ENCODE data around the gene TBC1D10B.
"Not testable (repeated sequence)": the region's sequence is repeated elsewhere in the genome, so short reads cannot be mapped to it uniquely, and the experiment has no call there.

TBC1D10B gene

DNA sequence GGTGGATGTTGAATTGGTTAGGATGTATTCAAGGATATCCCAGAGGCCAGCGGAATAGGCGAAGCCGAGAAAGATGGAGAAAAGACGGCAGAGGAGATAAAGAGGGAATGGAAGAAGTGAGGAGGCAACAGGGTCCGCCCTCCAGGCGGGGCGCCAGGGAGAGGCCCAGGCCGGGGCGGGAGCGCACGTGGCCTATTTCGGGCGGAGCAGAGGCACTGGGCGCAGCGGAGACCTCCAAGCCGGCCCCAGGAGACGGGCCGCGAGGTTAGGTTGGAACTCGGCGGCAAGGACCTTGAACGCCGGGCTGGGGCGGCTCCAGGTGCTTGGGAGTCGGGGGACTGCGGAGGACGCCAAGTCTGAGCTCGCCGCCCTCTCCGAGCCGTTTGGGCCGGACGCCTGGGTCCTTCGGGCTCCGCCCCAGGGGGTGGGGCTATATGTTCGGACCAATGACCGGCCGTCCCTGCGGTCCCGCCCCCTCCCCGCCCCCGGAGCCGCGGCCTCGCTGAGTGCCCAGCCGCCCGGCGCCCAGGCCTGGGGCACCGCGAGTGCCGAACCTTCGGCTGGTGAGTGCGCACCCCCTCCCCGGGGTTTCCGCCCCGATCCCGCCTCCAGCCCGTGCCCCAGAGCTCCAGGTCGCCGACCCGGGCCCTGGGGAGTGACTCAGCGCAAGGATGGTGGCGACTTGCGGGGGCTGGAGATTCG lies 37.0 kb upstream of the TBC1D10B start, which contains the start of gene ZNF771:
TSS of gene ZNF771 (plus strand) at position 505 of the 702 bp plus-strand sequence. CDS start 448 bp downstream, outside the sequence.
- peaks cover 13% of the 10 kb centered on the region for H3K36me3 Mint-ChIP-seq (ENCODE audit: insufficient read depth)
- ATAC-seq (replicated peaks; ENCODE audit: extremely low read depth, poor library complexity, severe bottlenecking) = peak; percentile 78
- H3K27ac Mint-ChIP-seq (ENCODE audit: low read depth) = peak within 1 kb of the TSS; percentile 41
- H3K4me3 Mint-ChIP-seq = peak within 1 kb of the TSS; percentile 89
- DNase-seq (ENCODE audit: low spot score in 2 of 2) = peak; percentile 68 to 75
- peaks cover 28% of the 10 kb centered on the region for H3K4me1 Mint-ChIP-seq
- H3K27me3 Mint-ChIP-seq = no peaks in the 10 kb centered on the region
- no peaks in the 10 kb centered on the region for H3K9me3 Mint-ChIP-seq

GRCh38 chr16:30406795-30407101 lies 36.5 kb upstream of the TBC1D10B start:
- peak overlapping the region; percentile 89 for H3K4me3 Mint-ChIP-seq
- no peaks in the 10 kb centered on the region for H3K9me3 Mint-ChIP-seq
- H3K27me3 Mint-ChIP-seq = no peaks in the 10 kb centered on the region
- ATAC-seq (replicated peaks; ENCODE audit: extremely low read depth, poor library complexity, severe bottlenecking) (peak; percentile 27), DNase-seq (ENCODE audit: low spot score in 2 of 2) (no peak)
- peaks cover 10% of the 10 kb centered on the region for H3K36me3 Mint-ChIP-seq (ENCODE audit: insufficient read depth)
- peak overlapping the region; percentile 41 for H3K27ac Mint-ChIP-seq (ENCODE audit: low read depth)
- H3K4me1 Mint-ChIP-seq = peaks cover 25% of the 10 kb centered on the region

DNA sequence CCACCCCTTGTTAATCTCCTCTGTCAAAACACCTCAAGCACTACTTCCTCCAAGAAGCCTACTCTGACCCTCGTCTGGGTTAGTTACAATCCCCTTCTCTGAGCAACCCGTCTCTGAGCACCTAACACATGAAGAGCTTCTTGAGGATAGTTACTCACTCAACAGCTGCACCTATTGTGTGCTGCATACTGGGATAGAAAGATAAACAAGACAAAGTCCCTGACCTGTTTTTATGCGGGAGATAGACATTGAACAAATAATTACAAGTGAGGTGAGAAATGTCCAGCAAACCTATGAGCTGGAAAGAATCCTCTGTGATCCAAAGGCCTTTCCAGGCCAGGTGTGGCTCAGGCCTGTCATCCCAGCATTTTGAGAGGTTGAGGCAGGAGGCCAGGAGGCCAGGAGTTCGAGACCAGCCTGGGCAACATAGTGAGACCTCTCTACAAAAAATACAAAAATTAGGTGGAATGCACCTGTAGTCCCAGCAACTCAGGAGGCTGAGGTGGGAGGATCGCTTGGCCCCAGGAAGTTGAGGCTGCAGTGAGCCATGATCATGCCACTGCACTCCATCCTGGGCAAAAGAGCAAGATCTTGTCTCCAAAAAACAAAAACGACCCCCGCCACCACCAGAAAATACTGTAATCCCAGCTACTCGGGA lies 31.6 kb upstream of the TBC1D10B start:
- Mint-ChIP-seq H3K9me3 (no peaks in the 10 kb centered on the region), H3K4me1 (peaks cover 30% of the 10 kb centered on the region), H3K27ac (ENCODE audit: low read depth) (no peak overlapping the region), H3K27me3 (no peaks in the 10 kb centered on the region), H3K4me3 (peak overlapping the region; percentile 80), H3K36me3 (ENCODE audit: insufficient read depth) (peaks cover 7% of the 10 kb centered on the region)
- ATAC-seq (replicated peaks; ENCODE audit: extremely low read depth, poor library complexity, severe bottlenecking) = no peak
- DNase-seq (ENCODE audit: low spot score in 2 of 2) = no peak

DNA sequence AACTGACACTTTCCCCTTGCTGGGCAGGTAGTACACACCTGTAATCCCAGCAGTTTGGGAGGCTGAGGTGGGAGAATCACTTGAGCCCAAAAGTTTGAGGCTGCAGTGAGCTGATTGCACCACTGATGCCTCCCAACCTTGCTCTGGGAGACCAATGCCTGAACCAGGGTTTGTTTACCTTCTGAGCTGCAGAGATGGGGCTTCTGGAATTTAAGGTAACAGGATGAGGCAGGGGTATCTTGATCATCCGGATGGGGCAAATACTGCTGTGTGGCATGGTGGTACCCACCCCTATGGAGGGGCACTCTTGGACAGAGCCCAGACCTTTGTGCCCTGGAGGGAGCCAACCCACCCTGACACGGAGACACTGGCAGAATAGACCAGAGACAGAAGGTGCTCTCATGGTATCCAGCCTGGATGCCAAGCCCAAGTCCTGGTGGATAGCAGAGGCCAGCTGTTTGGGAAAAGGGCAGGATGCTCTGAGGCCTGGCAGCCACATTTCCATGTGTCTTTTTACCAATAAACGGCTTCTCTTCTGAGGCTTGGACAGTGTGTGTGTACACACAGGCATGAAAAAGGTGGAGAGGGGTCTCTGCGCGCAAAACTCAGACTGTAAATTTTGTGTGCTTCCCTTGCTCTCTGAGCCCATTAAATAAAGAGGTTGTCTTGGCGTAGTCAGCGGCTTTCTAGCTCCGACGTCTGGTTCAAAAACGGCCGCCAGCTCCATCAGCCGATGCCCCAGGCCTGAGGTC lies 29.3 kb upstream of the TBC1D10B start:
- no peaks in the 10 kb centered on the region for H3K9me3 Mint-ChIP-seq
- H3K27me3 Mint-ChIP-seq = no peaks in the 10 kb centered on the region
- peak overlapping the region; percentile 70 for H3K27ac Mint-ChIP-seq (ENCODE audit: low read depth)
- DNase-seq (ENCODE audit: low spot score in 2 of 2) (no peak), ATAC-seq (replicated peaks; ENCODE audit: extremely low read depth, poor library complexity, severe bottlenecking) (no peak)
- peak overlapping the region; percentile 80 for H3K4me3 Mint-ChIP-seq
- peaks cover 44% of the 10 kb centered on the region for H3K4me1 Mint-ChIP-seq
- peaks cover 10% of the 10 kb centered on the region for H3K36me3 Mint-ChIP-seq (ENCODE audit: insufficient read depth)

DNA sequence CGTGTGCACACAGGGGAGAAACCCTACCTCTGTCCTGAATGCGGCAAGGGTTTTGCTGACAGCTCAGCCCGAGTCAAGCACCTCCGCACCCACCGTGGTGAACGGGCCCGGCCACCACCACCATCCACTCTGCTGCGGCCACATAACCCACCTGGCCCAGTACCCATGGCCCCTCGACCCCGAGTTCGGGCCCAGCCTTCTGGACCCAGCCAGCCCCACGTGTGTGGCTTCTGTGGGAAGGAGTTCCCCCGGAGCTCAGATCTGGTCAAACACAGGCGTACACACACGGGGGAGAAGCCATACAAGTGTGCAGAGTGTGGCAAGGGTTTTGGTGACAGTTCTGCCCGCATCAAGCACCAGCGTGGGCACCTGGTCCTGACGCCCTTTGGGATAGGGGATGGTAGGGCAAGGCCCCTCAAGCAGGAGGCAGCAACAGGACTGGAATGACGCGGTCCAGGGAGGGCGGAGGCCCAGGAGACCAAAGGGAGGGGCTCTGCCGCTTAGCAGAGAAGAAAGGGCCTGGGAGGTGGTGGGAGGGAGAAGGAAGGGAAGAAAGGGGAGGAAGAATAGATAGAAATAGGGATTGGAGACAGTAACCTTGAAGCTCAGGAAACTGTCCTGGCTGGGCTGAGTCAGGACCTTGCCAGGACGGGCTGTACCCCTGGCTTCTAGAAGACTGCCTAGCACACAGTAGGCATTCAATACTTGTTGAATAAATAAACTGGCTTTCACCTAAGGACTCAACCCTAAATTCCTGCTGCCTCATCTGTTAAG lies 28.6 kb upstream of the TBC1D10B start:
- Mint-ChIP-seq H3K4me3 (peak overlapping the region; percentile 80), H3K9me3 (no peaks in the 10 kb centered on the region), H3K27ac (ENCODE audit: low read depth) (no peak overlapping the region), H3K27me3 (no peaks in the 10 kb centered on the region), H3K36me3 (ENCODE audit: insufficient read depth) (peaks cover 10% of the 10 kb centered on the region), H3K4me1 (peaks cover 50% of the 10 kb centered on the region)
- ATAC-seq (replicated peaks; ENCODE audit: extremely low read depth, poor library complexity, severe bottlenecking) (no peak), DNase-seq (ENCODE audit: low spot score in 2 of 2) (no peak)

- H3K9me3 Mint-ChIP-seq = no peaks in the 10 kb centered on the region
- no peak overlapping the region for H3K27ac Mint-ChIP-seq (ENCODE audit: low read depth)
- no peak for ATAC-seq (replicated peaks; ENCODE audit: extremely low read depth, poor library complexity, severe bottlenecking)
- peak overlapping the region; percentile 50 for H3K4me3 Mint-ChIP-seq
- H3K27me3 Mint-ChIP-seq = no peaks in the 10 kb centered on the region
- H3K4me1 Mint-ChIP-seq = peaks cover 50% of the 10 kb centered on the region
- peaks cover 10% of the 10 kb centered on the region for H3K36me3 Mint-ChIP-seq (ENCODE audit: insufficient read depth)
- DNase-seq (ENCODE audit: low spot score in 2 of 2) = no peak
Observed at GRCh38 chr16:30397776-30398660, 27.7 kb upstream of the TBC1D10B start.

DNA sequence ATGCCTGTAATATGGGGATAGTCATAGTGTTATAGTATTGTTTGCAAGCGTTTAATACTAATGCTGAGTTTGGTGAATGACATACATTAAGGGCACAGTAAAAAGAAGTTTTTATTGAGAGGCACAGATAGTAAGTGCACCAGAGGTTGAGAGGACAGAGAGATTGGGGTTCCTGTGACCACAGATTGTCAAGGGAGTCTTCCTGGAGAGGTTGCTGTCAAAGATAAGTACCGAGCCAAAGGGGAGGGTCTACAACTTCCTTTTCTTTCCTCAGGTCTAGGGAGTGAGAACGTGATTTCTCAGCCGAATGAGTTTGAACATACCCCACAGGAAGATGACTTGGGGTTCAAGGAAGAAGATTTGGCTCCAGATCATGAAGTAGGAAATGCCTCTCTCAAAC lies 26.8 kb upstream of the TBC1D10B start:
- H3K4me3 Mint-ChIP-seq = peak overlapping the region; percentile 81
- no peaks in the 10 kb centered on the region for H3K27me3 Mint-ChIP-seq
- peaks cover 10% of the 10 kb centered on the region for H3K36me3 Mint-ChIP-seq (ENCODE audit: insufficient read depth)
- peaks cover 50% of the 10 kb centered on the region for H3K4me1 Mint-ChIP-seq
- DNase-seq (ENCODE audit: low spot score in 2 of 2) = no peak
- H3K9me3 Mint-ChIP-seq = no peaks in the 10 kb centered on the region
- ATAC-seq (replicated peaks; ENCODE audit: extremely low read depth, poor library complexity, severe bottlenecking) = no peak
- no peak overlapping the region for H3K27ac Mint-ChIP-seq (ENCODE audit: low read depth)

- Mint-ChIP-seq H3K4me1 (peaks cover 48% of the 10 kb centered on the region), H3K4me3 (peak overlapping the region; percentile 81), H3K27ac (ENCODE audit: low read depth) (peak overlapping the region; percentile 25), H3K36me3 (ENCODE audit: insufficient read depth) (peaks cover 10% of the 10 kb centered on the region)
- not testable (repeated sequence) for H3K27me3 Mint-ChIP-seq; DNase-seq (ENCODE audit: low spot score in 2 of 2); ATAC-seq (replicated peaks; ENCODE audit: extremely low read depth, poor library complexity, severe bottlenecking); H3K9me3 Mint-ChIP-seq
Observed at GRCh38 chr16:30396627-30397026, 26.3 kb upstream of the TBC1D10B start.

- peaks cover 42% of the 10 kb centered on the region for H3K4me1 Mint-ChIP-seq
- DNase-seq (ENCODE audit: low spot score in 2 of 2) = no peak
Observed at GRCh38 chr16:30395992-30396585, 25.8 kb upstream of the TBC1D10B start.

DNA sequence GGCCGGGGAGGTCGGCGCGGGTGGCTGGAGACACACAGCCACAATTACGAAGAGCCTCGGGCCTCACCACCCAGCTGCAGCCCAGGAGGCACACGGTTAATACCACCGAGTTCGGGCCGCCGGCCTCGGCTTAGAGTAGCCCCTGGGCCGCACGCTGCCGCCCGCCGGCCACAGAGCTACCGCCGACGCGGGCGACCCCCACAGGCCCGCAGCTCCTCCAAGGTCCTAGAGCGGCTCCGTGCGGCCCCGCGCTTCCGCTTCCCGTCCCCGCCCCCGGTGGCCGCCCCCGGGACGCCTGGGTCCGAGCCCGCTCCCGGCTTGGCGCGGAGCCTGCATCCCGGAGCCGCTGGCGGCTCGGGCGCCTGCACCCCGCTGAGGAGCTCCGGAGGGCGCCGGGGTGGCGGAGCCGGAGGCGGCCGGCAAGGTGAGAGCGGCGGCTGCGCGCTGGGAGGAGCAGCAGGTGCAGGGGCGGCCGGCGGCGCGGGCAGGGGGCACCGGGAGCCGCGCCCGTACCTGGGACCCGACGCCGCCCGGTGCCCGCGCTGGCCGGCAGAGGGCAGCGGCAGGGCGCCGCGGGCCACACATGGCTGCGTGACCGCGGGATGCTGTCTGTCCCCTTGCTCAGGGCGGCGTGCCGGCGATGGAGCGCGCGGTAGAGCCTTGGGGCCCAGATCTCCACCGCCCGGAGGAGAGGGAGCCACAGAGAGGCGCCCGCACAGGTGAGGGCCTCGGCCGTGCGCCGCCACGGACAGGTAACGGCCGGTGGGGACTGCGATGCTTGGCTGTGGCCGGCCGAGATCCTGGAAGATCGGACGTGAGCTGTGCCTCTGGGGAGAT lies 25.1 kb upstream of the TBC1D10B start, which contains the start of gene ZNF48:
TSS of gene ZNF48 (plus strand) at position 266 of the 837 bp plus-strand sequence. CDS start at position 641, 375 bp downstream.
- peak in 1 of 2 donors; percentile 27 for DNase-seq (ENCODE audit: low spot score in 2 of 2)
- H3K4me1 Mint-ChIP-seq = peaks cover 40% of the 10 kb centered on the region
- peak within 1 kb of the TSS; percentile 81 for H3K4me3 Mint-ChIP-seq
- H3K36me3 Mint-ChIP-seq (ENCODE audit: insufficient read depth) = peaks cover 8% of the 10 kb centered on the region
- no peaks in the 10 kb centered on the region for H3K27me3 Mint-ChIP-seq
- H3K27ac Mint-ChIP-seq (ENCODE audit: low read depth) = peak within 1 kb of the TSS; percentile 86
- peak; percentile 66 for ATAC-seq (replicated peaks; ENCODE audit: extremely low read depth, poor library complexity, severe bottlenecking)
- no peaks in the 10 kb centered on the region for H3K9me3 Mint-ChIP-seq

More at GRCh38 chr16:30395992-30396585, 25.8 kb upstream of the TBC1D10B start:
- Mint-ChIP-seq H3K9me3 (no peaks in the 10 kb centered on the region), H3K36me3 (ENCODE audit: insufficient read depth) (peaks cover 10% of the 10 kb centered on the region), H3K4me3 (peak overlapping the region; percentile 81), H3K27ac (ENCODE audit: low read depth) (peak overlapping the region; percentile 25), H3K27me3 (no peaks in the 10 kb centered on the region)
- ATAC-seq (replicated peaks; ENCODE audit: extremely low read depth, poor library complexity, severe bottlenecking) = no peak

All from central memory CD8-positive, alpha-beta T cell (primary cell).